ENCODE results near the gene CROCC. TPM values are rescaled to one million over a fixed set of nuclear protein-coding genes. Genes with fewer than 3 reads are reported as not detected.

CROCC gene
- total and polyA plus RNA-seq, 9 of the 15 experiments (the other 6 are each of a cell fraction or from before 2014, with no cell fraction given): 0.17 to 15.4 (median 7.6) TPM

GRCh38 chr1:16969057-16969611, 47.4 kb downstream of the CROCC start:
- peak; percentile 32 for ATAC-seq
- Histone ChIP-seq H3K4me1 (replicated peaks in 1 of 2; ENCODE audit: control insufficient read depth in 2 of 2, insufficient read depth in 2 of 2, low read length in 2 of 2) (peaks cover 0 to 51% of the 10 kb centered on the region in 2 experiments; a peak in 1 of 5 replicates), H3K27me3 (ENCODE audit: control insufficient read depth in 2 of 2, insufficient read depth in 2 of 2, low read length in 2 of 2) (peaks cover 34 to 72% of the 10 kb centered on the region in 2 experiments), H3K27ac (ENCODE audit: extremely low read depth, low read depth, low read length) (no peak overlapping the region), H3K4me2 (ENCODE audit: insufficient read depth, low read length) (no peak overlapping the region), H2AFZ (ENCODE audit: low read depth, low read length) (no peak overlapping the region), H3K79me2 (ENCODE audit: control insufficient read depth, insufficient read depth, low read length) (no peaks in the 10 kb centered on the region), H3K9me1 (ENCODE audit: control insufficient read depth, insufficient read depth, low read length) (no peaks in the 10 kb centered on the region), H3K9ac (ENCODE audit: insufficient read depth in 1 of 2, low read depth in 2 of 2, low read length in 2 of 2) (no peak overlapping the region), H4K20me1 (replicated peaks; ENCODE audit: control insufficient read depth, insufficient read depth, low read length) (peaks cover 14% of the 10 kb centered on the region), H3K4me3 (no peak overlapping the region), H3K36me3 (ENCODE audit: control insufficient read depth, insufficient read depth, low read length) (no peaks in the 10 kb centered on the region), H3K9me3 (replicated peaks; ENCODE audit: control insufficient read depth, insufficient read depth, low read depth, low read length) (no peaks in the 10 kb centered on the region)
- in situ Hi-C loops (cut with MboI) (no loop called here), intact Hi-C loops (cut with micrococcal nuclease) (no loop called here)
- no TSS peak for BruUV-seq (replicated peaks)
- no peak for FAIRE-seq
- DNase-seq (ENCODE audit: extremely low read depth in 1 of 4, low spot score in 3 of 4): peak in 2 of 4 experiments; percentile 52 to 58
- ChIA-PET POLR2A (interaction anchor here (0.6 to 3.3 kb wide), 3 partner anchors 13 to 208 kb away, joined by 3 to 10 read pairs (median 4); no protein-coding TSS in a partner anchor), CTCF (ENCODE audit: low intra/inter-chr PET ratio) (no interaction called here)
- 14% methylated on average over 14 of the region's 14 CpGs for WGBS (ENCODE audit: insufficient coverage, low coverage, missing lambda C conversion rate)
- TF ChIP-seq ZNF133 (CRISPR knock-in tag; IDR thresholded peaks at IDR 0.05) (no peak), CBX3 (IDR thresholded peaks at IDR 0.05; ENCODE audit: borderline replicate concordance in 1 of 2, low read length in 2 of 2) (no peak), KLF16 (IDR thresholded peaks at IDR 0.05) (no peak), TCF7L2 (IDR thresholded peaks at IDR 0.05; ENCODE audit: low read depth, low read length) (no peak), CREM (IDR thresholded peaks at IDR 0.05; ENCODE audit: low read depth) (no peak), PRMT5 (CRISPR knock-in tag; IDR thresholded peaks at IDR 0.05) (no peak), HMBOX1 (IDR thresholded peaks at IDR 0.05) (no peak), KLF10 (CRISPR knock-in tag; IDR thresholded peaks at IDR 0.05) (no peak)
- TF ChIP-seq, protein P1, sequence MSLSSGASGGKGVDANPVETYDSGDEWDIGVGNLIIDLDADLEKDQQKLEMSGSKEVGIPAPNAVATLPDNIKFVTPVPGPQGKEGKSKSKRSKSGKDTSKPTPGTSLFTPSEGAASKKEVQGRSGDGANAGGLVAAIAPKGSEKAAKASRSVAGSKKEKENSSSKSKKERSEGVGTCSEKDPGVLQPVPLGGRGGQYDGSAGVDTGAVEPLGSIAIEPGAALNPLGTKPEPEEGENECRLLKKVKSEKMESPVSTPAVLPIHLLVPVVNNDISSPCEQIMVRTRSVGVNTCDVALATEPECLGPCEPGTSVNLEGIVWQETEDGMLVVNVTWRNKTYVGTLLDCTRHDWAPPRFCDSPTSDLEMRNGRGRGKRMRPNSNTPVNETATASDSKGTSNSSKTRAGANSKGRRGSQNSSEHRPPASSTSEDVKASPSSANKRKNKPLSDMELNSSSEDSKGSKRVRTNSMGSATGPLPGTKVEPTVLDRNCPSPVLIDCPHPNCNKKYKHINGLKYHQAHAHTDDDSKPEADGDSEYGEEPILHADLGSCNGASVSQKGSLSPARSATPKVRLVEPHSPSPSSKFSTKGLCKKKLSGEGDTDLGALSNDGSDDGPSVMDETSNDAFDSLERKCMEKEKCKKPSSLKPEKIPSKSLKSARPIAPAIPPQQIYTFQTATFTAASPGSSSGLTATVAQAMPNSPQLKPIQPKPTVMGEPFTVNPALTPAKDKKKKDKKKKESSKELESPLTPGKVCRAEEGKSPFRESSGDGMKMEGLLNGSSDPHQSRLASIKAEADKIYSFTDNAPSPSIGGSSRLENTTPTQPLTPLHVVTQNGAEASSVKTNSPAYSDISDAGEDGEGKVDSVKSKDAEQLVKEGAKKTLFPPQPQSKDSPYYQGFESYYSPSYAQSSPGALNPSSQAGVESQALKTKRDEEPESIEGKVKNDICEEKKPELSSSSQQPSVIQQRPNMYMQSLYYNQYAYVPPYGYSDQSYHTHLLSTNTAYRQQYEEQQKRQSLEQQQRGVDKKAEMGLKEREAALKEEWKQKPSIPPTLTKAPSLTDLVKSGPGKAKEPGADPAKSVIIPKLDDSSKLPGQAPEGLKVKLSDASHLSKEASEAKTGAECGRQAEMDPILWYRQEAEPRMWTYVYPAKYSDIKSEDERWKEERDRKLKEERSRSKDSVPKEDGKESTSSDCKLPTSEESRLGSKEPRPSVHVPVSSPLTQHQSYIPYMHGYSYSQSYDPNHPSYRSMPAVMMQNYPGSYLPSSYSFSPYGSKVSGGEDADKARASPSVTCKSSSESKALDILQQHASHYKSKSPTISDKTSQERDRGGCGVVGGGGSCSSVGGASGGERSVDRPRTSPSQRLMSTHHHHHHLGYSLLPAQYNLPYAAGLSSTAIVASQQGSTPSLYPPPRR (CRISPR knock-in tag; IDR thresholded peaks at IDR 0.05; ENCODE audit: borderline replicate concordance): no peak
- TF ChIP-seq, protein P2, sequence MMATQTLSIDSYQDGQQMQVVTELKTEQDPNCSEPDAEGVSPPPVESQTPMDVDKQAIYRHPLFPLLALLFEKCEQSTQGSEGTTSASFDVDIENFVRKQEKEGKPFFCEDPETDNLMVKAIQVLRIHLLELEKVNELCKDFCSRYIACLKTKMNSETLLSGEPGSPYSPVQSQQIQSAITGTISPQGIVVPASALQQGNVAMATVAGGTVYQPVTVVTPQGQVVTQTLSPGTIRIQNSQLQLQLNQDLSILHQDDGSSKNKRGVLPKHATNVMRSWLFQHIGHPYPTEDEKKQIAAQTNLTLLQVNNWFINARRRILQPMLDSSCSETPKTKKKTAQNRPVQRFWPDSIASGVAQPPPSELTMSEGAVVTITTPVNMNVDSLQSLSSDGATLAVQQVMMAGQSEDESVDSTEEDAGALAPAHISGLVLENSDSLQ (IDR thresholded peaks at IDR 0.05): no peak
- TF ChIP-seq, protein P3, sequence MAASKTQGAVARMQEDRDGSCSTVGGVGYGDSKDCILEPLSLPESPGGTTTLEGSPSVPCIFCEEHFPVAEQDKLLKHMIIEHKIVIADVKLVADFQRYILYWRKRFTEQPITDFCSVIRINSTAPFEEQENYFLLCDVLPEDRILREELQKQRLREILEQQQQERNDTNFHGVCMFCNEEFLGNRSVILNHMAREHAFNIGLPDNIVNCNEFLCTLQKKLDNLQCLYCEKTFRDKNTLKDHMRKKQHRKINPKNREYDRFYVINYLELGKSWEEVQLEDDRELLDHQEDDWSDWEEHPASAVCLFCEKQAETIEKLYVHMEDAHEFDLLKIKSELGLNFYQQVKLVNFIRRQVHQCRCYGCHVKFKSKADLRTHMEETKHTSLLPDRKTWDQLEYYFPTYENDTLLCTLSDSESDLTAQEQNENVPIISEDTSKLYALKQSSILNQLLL (CRISPR knock-in tag; IDR thresholded peaks at IDR 0.05; ENCODE audit: borderline replicate concordance): no peak
- TF ChIP-seq, protein P4, sequence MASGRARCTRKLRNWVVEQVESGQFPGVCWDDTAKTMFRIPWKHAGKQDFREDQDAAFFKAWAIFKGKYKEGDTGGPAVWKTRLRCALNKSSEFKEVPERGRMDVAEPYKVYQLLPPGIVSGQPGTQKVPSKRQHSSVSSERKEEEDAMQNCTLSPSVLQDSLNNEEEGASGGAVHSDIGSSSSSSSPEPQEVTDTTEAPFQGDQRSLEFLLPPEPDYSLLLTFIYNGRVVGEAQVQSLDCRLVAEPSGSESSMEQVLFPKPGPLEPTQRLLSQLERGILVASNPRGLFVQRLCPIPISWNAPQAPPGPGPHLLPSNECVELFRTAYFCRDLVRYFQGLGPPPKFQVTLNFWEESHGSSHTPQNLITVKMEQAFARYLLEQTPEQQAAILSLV (tag; IDR thresholded peaks at IDR 0.05): no peak
